A549 (cell line): ENCODE measurements around the gene RPL28. TPM values are rescaled to one million over a fixed set of nuclear protein-coding genes. Genes with fewer than 3 reads are reported as not detected.

Source experiments
- ATAC-seq, 2 experiments: fragments of 200-7000 bp in 1 of 2; fragments of >200 bp in 1 of 2; cut with Nextera tagmentation in 1 of 2; cut with Tn5 transposase in 1 of 2; 3 replicates each; pipeline versions ENCODE4 v1.8.0 to v1.9.1; 2018 to 2020; ENCODE audit warnings: mild to moderate bottlenecking in 1 of 2, moderate library complexity in 1 of 2
- CTCF ChIA-PET: fragments of 300-600 bp; sonication (Branson Sonifier 250); formaldehyde crosslinking; extraction: SDS; loops from one replicate; lab custom pipeline; 2021; ENCODE audit warnings: antibody characterized with exemption, inconsistent platforms; lab: Yijun Ruan, JAX
- POLR2A ChIA-PET: fragments of 350-600 bp; formaldehyde crosslinking; extraction: SDS; loops from one replicate; lab custom pipeline; 2021; ENCODE audit warnings: antibody characterized with exemption, inconsistent platforms; lab: Yijun Ruan, JAX
- DNase-seq, 2 experiments: peaks; one replicate each; pipeline versions ENCODE4 v3.0.0 to v3.0.0-alpha.2; 2011 to 2016; ENCODE audit warnings: low read depth in 1 of 2, low spot score in 1 of 2
- FAIRE-seq: peaks from 2 replicates; lab custom pipeline; 2011; peaks lifted over from hg19 to GRCh38; lab: Jason Lieb, UNC
- H3K27ac ChIP-seq, 2 experiments: fragments of >200 bp; sonication (Bioruptor Twin); formaldehyde crosslinking; 3 replicates each; pipeline ENCODE4 v1.5.1; 2016 to 2017
- H3K4me1 ChIP-seq: fragments of >200 bp; sonication (Bioruptor Twin); formaldehyde crosslinking; 3 replicates; pipeline ENCODE4 v1.6.1; 2016
- H3K4me2 ChIP-seq: fragments of >200 bp; sonication (Bioruptor Twin); formaldehyde crosslinking; 3 replicates; pipeline ENCODE4 v1.6.1; 2016
- H3K4me3 ChIP-seq: fragments of >200 bp; sonication (Bioruptor Twin); formaldehyde crosslinking; 3 replicates; pipeline ENCODE4 v1.5.1; 2016
- H3K9me3 ChIP-seq: fragments of >200 bp; sonication (Bioruptor Twin); formaldehyde crosslinking; 3 replicates; pipeline ENCODE4 v1.6.1; 2016
- BCL3 ChIP-seq: fragments of >200 bp; sonication (Bioruptor Twin); formaldehyde crosslinking; IDR thresholded peaks from 3 replicates; pipeline ENCODE4 v1.6.1; 2016
- BHLHE40 ChIP-seq: IDR thresholded peaks from 2 replicates; pipeline ENCODE4 v1.6.1; 2012; ENCODE audit warnings: low read depth, low read length, inconsistent platforms
- CHD4 ChIP-seq: fragments of 200-600 bp; sonication (generic); IDR thresholded peaks from 2 replicates; pipeline ENCODE4 v1.6.1; 2016; ENCODE audit warnings: antibody characterized with exemption, mild to moderate bottlenecking, borderline replicate concordance
- ESRRA ChIP-seq: fragments of 150-350 bp; IDR thresholded peaks from 2 replicates; pipeline ENCODE4 v1.6.1; 2014; ENCODE audit warnings: mild to moderate bottlenecking, low read length, borderline replicate concordance
- FOSL2 ChIP-seq, 2 experiments: fragments of 450-650 bp in 1 of 2; fragments of >200 bp in 1 of 2; sonication (Bioruptor Twin) in 1 of 2; formaldehyde crosslinking; IDR thresholded peaks; 2 replicates each; pipeline versions ENCODE4 v1.5.0 to v1.6.1; 2016 to 2020; ENCODE audit warnings: mild to moderate bottlenecking in 1 of 2, moderate library complexity in 1 of 2
- HOXB5 ChIP-seq: fragments of 250-450 bp; sonication (Bioruptor Pico); IDR thresholded peaks from 2 replicates; pipeline ENCODE4 v1.5.0; 2020; ENCODE audit warnings: mild to moderate bottlenecking, moderate library complexity
- JUN ChIP-seq, 2 experiments: fragments of >200 bp; sonication (Bioruptor Twin); formaldehyde crosslinking; IDR thresholded peaks; 2 replicates in 1 of 2; 3 replicates in 1 of 2; pipeline ENCODE4 v1.6.1; 2016 to 2017
- MYC ChIP-seq: IDR thresholded peaks from 2 replicates; pipeline ENCODE4 v1.6.1; 2012; ENCODE audit warnings: mild to moderate bottlenecking, inconsistent platforms, low read length, improper control_type of control experiment, borderline replicate concordance
- PBX3 ChIP-seq: IDR thresholded peaks from 2 replicates; pipeline ENCODE4 v1.6.1; 2012
- PHF8 ChIP-seq: fragments of 200-600 bp; sonication (generic); IDR thresholded peaks from 2 replicates; pipeline ENCODE4 v1.6.1; 2016; ENCODE audit warnings: low read depth, mild to moderate bottlenecking, antibody characterized with exemption, moderate library complexity, borderline replicate concordance
- POLR2A ChIP-seq: IDR thresholded peaks from 2 replicates; pipeline ENCODE4 v1.6.1; 2012; ENCODE audit warnings: mild to moderate bottlenecking, low read length
- RARB ChIP-seq: fragments of 250-450 bp; sonication (Bioruptor Pico); IDR thresholded peaks from 2 replicates; pipeline ENCODE4 v1.8.0; 2021; ENCODE audit warnings: mild to moderate bottlenecking, moderate library complexity
- RCOR1 ChIP-seq: fragments of 150-350 bp; IDR thresholded peaks from 2 replicates; pipeline ENCODE4 v1.6.1; 2014; ENCODE audit warnings: antibody characterized with exemption, low read length, low read depth
- RFX5 ChIP-seq: fragments of 450-650 bp; IDR thresholded peaks from 2 replicates; pipeline ENCODE4 v1.7.1; 2014; ENCODE audit warnings: antibody characterized with exemption, mild to moderate bottlenecking, moderate library complexity
- RNF2 ChIP-seq: fragments of 200-600 bp; sonication (generic); IDR thresholded peaks from 2 replicates; pipeline ENCODE4 v1.6.1; 2016; ENCODE audit warnings: low read depth, mild to moderate bottlenecking, antibody characterized with exemption, moderate library complexity, borderline replicate concordance
- SMC3 ChIP-seq: fragments of >200 bp; sonication (Bioruptor Twin); formaldehyde crosslinking; IDR thresholded peaks from 3 replicates; pipeline ENCODE4 v1.6.1; 2018; ENCODE audit warnings: inconsistent platforms
- SREBF2 ChIP-seq: fragments of 450-650 bp; IDR thresholded peaks from 2 replicates; pipeline ENCODE4 v1.6.1; 2014; ENCODE audit warnings: mild to moderate bottlenecking, moderate library complexity
- TFCP2L1 ChIP-seq: fragments of 250-450 bp; sonication (Bioruptor Pico); IDR thresholded peaks from 2 replicates; pipeline ENCODE4 v1.5.0; 2021; ENCODE audit warnings: mild to moderate bottlenecking
- WGBS: methylation state at CpG from one replicate; pipeline ENCODE4 v1.1.6; 2017; ENCODE audit errors: missing lambda C conversion rate; 5-methylcytosine and 5-hydroxymethylcytosine counted together
- polyA plus RNA-seq, 4 experiments: library from polyadenylated mRNA; depleted of rRNA in 3 of 4; stranded (reverse); fragments of >200 nt; fragmentation: RNase III in 1 of 4; extraction: RNeasy Plus Mini Kit Qiagen cat#74134 plus additional on column Dnase treatment in 1 of 4; gene quantifications; 2 replicates in 3 of 4; 3 replicates in 1 of 4; pipeline ENCODE4 v1.2.3, GENCODE V29; 2011 to 2017

The RPL28 gene
- polyA plus RNA-seq, 2 of the 4 experiments (the other 2 are of a cell fraction) = 329 to 2,037 TPM

GRCh38 chr19:55365964-55366363 is 19.8 kb upstream of the RPL28 start:
- WGBS = 85% methylated on average over 12 of the region's 19 CpGs
- peak overlapping the region in 1 of 2 experiments; percentile 68; a peak in 3 of 6 replicates for H3K27ac ChIP-seq
- TF ChIP-seq FOSL2 (IDR thresholded peaks at IDR 0.05) = no peak
- TF ChIP-seq FOSL2 (CRISPR knock-in tag; IDR thresholded peaks at IDR 0.05) = no peak
- no peak for TF ChIP-seq SREBF2
- TF ChIP-seq ESRRA = no peak
- no peak for TF ChIP-seq RCOR1
- TF ChIP-seq JUN (IDR thresholded peaks at IDR 0.05) = peak in 1 of 2 experiments; percentile 26; a peak in 1 of 5 replicates
- TF ChIP-seq RARB = no peak
- TF ChIP-seq MYC = no peak
- no peak for TF ChIP-seq HOXB5
- TF ChIP-seq TFCP2L1 (CRISPR knock-in tag) = no peak
- no peak for TF ChIP-seq PBX3
- no peak for TF ChIP-seq POLR2A
- 0 out of 3 replicates have a peak, but pooled peaks have one; percentile 15 for TF ChIP-seq BCL3
- no peak for TF ChIP-seq SMC3
- TF ChIP-seq BHLHE40 = no peak
- ATAC-seq = no peak
- no peak for DNase-seq
- H3K4me1 ChIP-seq = peaks cover 39% of the 10 kb centered on the region
- peak overlapping the region; percentile 5; the same call in 1 of the 3 replicates for H3K4me3 ChIP-seq
- H3K4me2 ChIP-seq = peak overlapping the region; percentile 93; the same call in 2 of the 3 replicates
- H3K9me3 ChIP-seq = no peaks in the 10 kb centered on the region
- no peak for FAIRE-seq
- POLR2A ChIA-PET = interaction anchor here (1.1 kb wide), 2 partner anchors 18 to 27 kb away, joined by 3 to 4 read pairs; partner anchors contain the start of genes KMT5C and TMEM238
- CTCF ChIA-PET = interaction anchor here (0.6 to 14.8 kb wide), 6 partner anchors 9 to 138 kb away, joined by 4 to 105 read pairs (median 7); partner anchors contain the start of genes KMT5C and TMEM238

- Histone ChIP-seq H3K27ac (peak overlapping the region; percentile 30 to 68; a peak in 4 of 6 replicates), H3K9me3 (no peaks in the 10 kb centered on the region), H3K4me1 (peaks cover 47% of the 10 kb centered on the region)
- no peak for DNase-seq
- POLR2A ChIA-PET = interaction anchor here (0.8 to 1.1 kb wide), 3 partner anchors 17 to 28 kb away, joined by 3 to 4 read pairs (median 3); partner anchors contain the start of genes KMT5C and TMEM238
- TF ChIP-seq CHD4 (no peak), RNF2 (no peak), JUN (IDR thresholded peaks at IDR 0.05) (peak; percentile 8 to 68; a peak in 3 of 5 replicates), PHF8 (no peak)
- TF ChIP-seq, all 56 proteins: peak for 1
- Histone ChIP-seq H3K4me2 (peak overlapping the region; percentile 93; the same call in 2 of the 3 replicates), H3K4me3 (no peak overlapping the region)
- no peak for ATAC-seq
- CTCF ChIA-PET = interaction anchor here (0.6 to 14.8 kb wide), 7 partner anchors 10 to 137 kb away, joined by 3 to 105 read pairs (median 7); partner anchors contain the start of genes KMT5C and TMEM238
- no peak for FAIRE-seq
- WGBS = 61% methylated on average over 3 of the region's 3 CpGs
Observed at GRCh38 chr19:55366790-55367189, 18.9 kb upstream of the RPL28 start.

- WGBS = 95% methylated on average over 16 of the region's 16 CpGs
- FAIRE-seq = no peak
- Histone ChIP-seq H3K4me1 (peaks cover 52% of the 10 kb centered on the region), H3K4me3 (peak overlapping the region; percentile 85), H3K27ac (peak overlapping the region; percentile 91 to 96; a peak in 5 of 6 replicates), H3K9me3 (no peaks in the 10 kb centered on the region), H3K4me2 (peak overlapping the region; percentile 93)
- CTCF ChIA-PET = interaction anchor here (0.6 to 14.8 kb wide), 7 partner anchors 16 to 227 kb away, joined by 3 to 105 read pairs (median 10); partner anchors contain the start of gene TMEM238
- POLR2A ChIA-PET = interaction anchor here (0.5 to 2.8 kb wide), 4 partner anchors 11 to 29 kb away, joined by 3 to 13 read pairs (median 6); partner anchors contain the start of genes KMT5C and TMEM238
- no peak for ATAC-seq
- no peak for TF ChIP-seq RFX5
- TF ChIP-seq JUN (IDR thresholded peaks at IDR 0.05) = peak in 1 of 2 experiments; percentile 29; a peak in 2 of 5 replicates
- no peak for DNase-seq
Observed at GRCh38 chr19:55368106-55368505, 17.6 kb upstream of the RPL28 start.
